CD4-positive, alpha-beta T cell treated with Interleukin-6 at 100 ng/mL for 8 hours (primary cell): ENCODE measurements around the gene DRD1.
A peak's percentile ranks its signal among the peaks of the same experiment; 100 is the strongest.
"Not testable (repeated sequence)": the region's sequence is repeated elsewhere in the genome, so short reads cannot be mapped to it uniquely, and the experiment has no call there.

ENCODE experiments used
- DNase-seq: peaks from one replicate; pipeline ENCODE4 v3.0.0-alpha.2; 2020; ENCODE audit warnings: mixed read lengths, low spot score

DRD1 gene

GRCh38 chr5:175467983-175468690, 24.2 kb upstream of the DRD1 start:
- no peak for DNase-seq

- no peak for DNase-seq
Measured at GRCh38 chr5:175466700-175467318, 22.8 kb upstream of the DRD1 start.

- no peak for DNase-seq
Measured at GRCh38 chr5:175465282-175465681, 21.3 kb upstream of the DRD1 start.

- no peak for DNase-seq
Measured at GRCh38 chr5:175464942-175465233, 20.9 kb upstream of the DRD1 start.

GRCh38 chr5:175464074-175464941, 20.3 kb upstream of the DRD1 start:
- DNase-seq, result peak; percentile 68

- DNase-seq, result no peak
Measured at GRCh38 chr5:175463641-175464040, 19.7 kb upstream of the DRD1 start.

- DNase-seq, result no peak
Measured at GRCh38 chr5:175461370-175461769, 17.4 kb upstream of the DRD1 start.

GRCh38 chr5:175460552-175460951, 16.6 kb upstream of the DRD1 start:
- DNase-seq, result no peak

- no peak for DNase-seq
Measured at GRCh38 chr5:175460126-175460525, 16.1 kb upstream of the DRD1 start.

GRCh38 chr5:175457466-175457865, 13.5 kb upstream of the DRD1 start:
- no peak for DNase-seq

- no peak for DNase-seq
Measured at GRCh38 chr5:175456105-175456742, 12.2 kb upstream of the DRD1 start.

GRCh38 chr5:175454338-175454737, 10.4 kb upstream of the DRD1 start:
- DNase-seq, result not testable (repeated sequence)

GRCh38 chr5:175452166-175452565, 8.2 kb upstream of the DRD1 start:
- no peak for DNase-seq

- no peak for DNase-seq
Measured at GRCh38 chr5:175448276-175448675, 4.3 kb upstream of the DRD1 start.

GRCh38 chr5:175447571-175447970, 3.6 kb upstream of the DRD1 start:
- DNase-seq, result no peak

GRCh38 chr5:175446378-175446777, 2.4 kb upstream of the DRD1 start:
- not testable (repeated sequence) for DNase-seq

- DNase-seq, result no peak
Measured at GRCh38 chr5:175444905-175445456, 999 bp upstream of the DRD1 start.

GRCh38 chr5:175443514-175444059, 395 bp downstream of the DRD1 start:
- DNase-seq, result no peak

GRCh38 chr5:175438234-175438857, 5.6 kb downstream of the DRD1 start:
- no peak for DNase-seq

- no peak for DNase-seq
Measured at GRCh38 chr5:175436359-175436758, 7.6 kb downstream of the DRD1 start.

GRCh38 chr5:175434800-175435199, 9.2 kb downstream of the DRD1 start:
- DNase-seq, result no peak

GRCh38 chr5:175427762-175428161, 16.2 kb downstream of the DRD1 start:
- DNase-seq, result no peak
